K562 (cell line): ENCODE data around the gene SLC34A3. TPM values are rescaled to one million over a fixed set of nuclear protein-coding genes. Genes with fewer than 3 reads are reported as not detected.
A peak's percentile ranks its signal among the peaks of the same experiment; 100 is the strongest.

ENCODE experiments used
- BRD9 ChIP-seq: fragments of 450-650 bp; IDR thresholded peaks from 2 replicates; pipeline ENCODE4 v1.6.1; 2018; ENCODE audit warnings: low read depth; ENCODE audit not compliant: partially characterized antibody
- CBFB ChIP-seq: sonication (generic); formaldehyde crosslinking; IDR thresholded peaks from 2 replicates; pipeline ENCODE4 v1.4.0; 2020; ENCODE audit warnings: mild to moderate bottlenecking, missing genetic modification reagents
- ETV5 ChIP-seq: sonication (generic); formaldehyde crosslinking; IDR thresholded peaks from 2 replicates; pipeline ENCODE4 v1.4.0; 2020; ENCODE audit warnings: low read depth, mild to moderate bottlenecking, missing genetic modification reagents
- GABPA ChIP-seq: fragments of 200-800 bp; sonication (Bioruptor generic); conservative IDR thresholded peaks from 2 replicates; pipeline ENCODE4 v1.6.1; 2016; ENCODE audit warnings: low read depth, missing genetic modification characterization, missing compliant biosample characterization
- HINFP ChIP-seq: fragments of 450-650 bp; conservative IDR thresholded peaks from 2 replicates; pipeline ENCODE4 v1.6.1; 2016; ENCODE audit warnings: missing genetic modification characterization, low read depth, mild to moderate bottlenecking, control low read depth, missing compliant biosample characterization
- MTA1 ChIP-seq: fragments of 450-650 bp; IDR thresholded peaks from 2 replicates; pipeline ENCODE4 v1.6.1; 2017; ENCODE audit warnings: borderline replicate concordance
- NCOA1 ChIP-seq: fragments of 450-650 bp; IDR thresholded peaks from 2 replicates; pipeline ENCODE4 v1.6.1; 2016; ENCODE audit warnings: low read depth
- NCOR1 ChIP-seq: fragments of 450-650 bp; IDR thresholded peaks from 2 replicates; pipeline ENCODE4 v1.6.1; 2016; ENCODE audit warnings: mild to moderate bottlenecking, moderate library complexity
- NFRKB ChIP-seq: fragments of 450-650 bp; IDR thresholded peaks from 2 replicates; pipeline ENCODE4 v1.6.1; 2016; ENCODE audit warnings: low read depth
- SIRT6 ChIP-seq: IDR thresholded peaks from one replicate; pipeline ENCODE4 v1.6.1; 2012; ENCODE audit warnings: low read depth, mild to moderate bottlenecking, control low read depth, inconsistent platforms, low read length, moderate library complexity
- SMARCE1 ChIP-seq: fragments of 450-650 bp; IDR thresholded peaks from 2 replicates; pipeline ENCODE4 v1.7.1; 2016; ENCODE audit warnings: mild to moderate bottlenecking
- TAL1 ChIP-seq: fragments of 450-650 bp; IDR thresholded peaks from 2 replicates; pipeline ENCODE4 v1.6.1; 2016; ENCODE audit warnings: mild to moderate bottlenecking
- USF2 ChIP-seq: sonication (generic); formaldehyde crosslinking; IDR thresholded peaks from 2 replicates; pipeline ENCODE4 v1.5.0; 2020; ENCODE audit warnings: missing genetic modification reagents
- WHSC1 ChIP-seq: IDR thresholded peaks from one replicate; pipeline ENCODE4 v1.6.1; 2012; ENCODE audit warnings: low read length, control low read depth, inconsistent platforms
- ZNF175 ChIP-seq: fragments of 200-800 bp; sonication (Bioruptor generic); IDR thresholded peaks from 2 replicates; pipeline ENCODE4 v1.6.1; 2016; ENCODE audit warnings: low read depth, mild to moderate bottlenecking, missing genetic modification characterization, missing compliant biosample characterization
- polyA plus RNA-seq, 8 experiments: library from polyadenylated mRNA; depleted of rRNA in 4 of 8; stranded (reverse) in 5 of 8; unstranded in 3 of 8; fragments of >200 nt; fragmentation: Nextera tagmentation in 2 of 8; fragmentation: Illumina TruSeq in 1 of 8; extraction: Ambion mirVana in 2 of 8; extraction: Trizol in 1 of 8; gene quantifications; 2 replicates each; pipeline versions ENCODE4 v1.2.1 to v1.2.3, GENCODE V29; 2011 to 2014; ENCODE audit warnings: inconsistent platforms in 1 of 8, missing spikeins in 1 of 8
- total RNA-seq, 7 experiments: library from RNA; depleted of rRNA in 6 of 7; stranded (reverse); fragments of >200 nt in 6 of 7; fragmentation: Illumina TruSeq in 2 of 7; extraction: Trizol in 2 of 7; gene quantifications; 2 replicates each; pipeline versions ENCODE4 v1.2.1 to v1.2.3, GENCODE V29; 2011 to 2021; ENCODE audit warnings: low replicate concordance in 1 of 7
- TF ChIP-seq, protein P1 (sequence below): fragments of 200-600 bp; sonication (generic); IDR thresholded peaks from one replicate; pipeline ENCODE4 v1.6.1; 2012; ENCODE audit warnings: mild to moderate bottlenecking, low read depth, low read length, inconsistent platforms

The SLC34A3 gene
- total and polyA plus RNA-seq, 9 of the 15 experiments (the other 6 are each of a cell fraction or from before 2014, with no cell fraction given): not detected

GRCh38 chr9:137268538-137269201 lies 38.0 kb downstream of the SLC34A3 start (continued):
- TF ChIP-seq, protein P1, sequence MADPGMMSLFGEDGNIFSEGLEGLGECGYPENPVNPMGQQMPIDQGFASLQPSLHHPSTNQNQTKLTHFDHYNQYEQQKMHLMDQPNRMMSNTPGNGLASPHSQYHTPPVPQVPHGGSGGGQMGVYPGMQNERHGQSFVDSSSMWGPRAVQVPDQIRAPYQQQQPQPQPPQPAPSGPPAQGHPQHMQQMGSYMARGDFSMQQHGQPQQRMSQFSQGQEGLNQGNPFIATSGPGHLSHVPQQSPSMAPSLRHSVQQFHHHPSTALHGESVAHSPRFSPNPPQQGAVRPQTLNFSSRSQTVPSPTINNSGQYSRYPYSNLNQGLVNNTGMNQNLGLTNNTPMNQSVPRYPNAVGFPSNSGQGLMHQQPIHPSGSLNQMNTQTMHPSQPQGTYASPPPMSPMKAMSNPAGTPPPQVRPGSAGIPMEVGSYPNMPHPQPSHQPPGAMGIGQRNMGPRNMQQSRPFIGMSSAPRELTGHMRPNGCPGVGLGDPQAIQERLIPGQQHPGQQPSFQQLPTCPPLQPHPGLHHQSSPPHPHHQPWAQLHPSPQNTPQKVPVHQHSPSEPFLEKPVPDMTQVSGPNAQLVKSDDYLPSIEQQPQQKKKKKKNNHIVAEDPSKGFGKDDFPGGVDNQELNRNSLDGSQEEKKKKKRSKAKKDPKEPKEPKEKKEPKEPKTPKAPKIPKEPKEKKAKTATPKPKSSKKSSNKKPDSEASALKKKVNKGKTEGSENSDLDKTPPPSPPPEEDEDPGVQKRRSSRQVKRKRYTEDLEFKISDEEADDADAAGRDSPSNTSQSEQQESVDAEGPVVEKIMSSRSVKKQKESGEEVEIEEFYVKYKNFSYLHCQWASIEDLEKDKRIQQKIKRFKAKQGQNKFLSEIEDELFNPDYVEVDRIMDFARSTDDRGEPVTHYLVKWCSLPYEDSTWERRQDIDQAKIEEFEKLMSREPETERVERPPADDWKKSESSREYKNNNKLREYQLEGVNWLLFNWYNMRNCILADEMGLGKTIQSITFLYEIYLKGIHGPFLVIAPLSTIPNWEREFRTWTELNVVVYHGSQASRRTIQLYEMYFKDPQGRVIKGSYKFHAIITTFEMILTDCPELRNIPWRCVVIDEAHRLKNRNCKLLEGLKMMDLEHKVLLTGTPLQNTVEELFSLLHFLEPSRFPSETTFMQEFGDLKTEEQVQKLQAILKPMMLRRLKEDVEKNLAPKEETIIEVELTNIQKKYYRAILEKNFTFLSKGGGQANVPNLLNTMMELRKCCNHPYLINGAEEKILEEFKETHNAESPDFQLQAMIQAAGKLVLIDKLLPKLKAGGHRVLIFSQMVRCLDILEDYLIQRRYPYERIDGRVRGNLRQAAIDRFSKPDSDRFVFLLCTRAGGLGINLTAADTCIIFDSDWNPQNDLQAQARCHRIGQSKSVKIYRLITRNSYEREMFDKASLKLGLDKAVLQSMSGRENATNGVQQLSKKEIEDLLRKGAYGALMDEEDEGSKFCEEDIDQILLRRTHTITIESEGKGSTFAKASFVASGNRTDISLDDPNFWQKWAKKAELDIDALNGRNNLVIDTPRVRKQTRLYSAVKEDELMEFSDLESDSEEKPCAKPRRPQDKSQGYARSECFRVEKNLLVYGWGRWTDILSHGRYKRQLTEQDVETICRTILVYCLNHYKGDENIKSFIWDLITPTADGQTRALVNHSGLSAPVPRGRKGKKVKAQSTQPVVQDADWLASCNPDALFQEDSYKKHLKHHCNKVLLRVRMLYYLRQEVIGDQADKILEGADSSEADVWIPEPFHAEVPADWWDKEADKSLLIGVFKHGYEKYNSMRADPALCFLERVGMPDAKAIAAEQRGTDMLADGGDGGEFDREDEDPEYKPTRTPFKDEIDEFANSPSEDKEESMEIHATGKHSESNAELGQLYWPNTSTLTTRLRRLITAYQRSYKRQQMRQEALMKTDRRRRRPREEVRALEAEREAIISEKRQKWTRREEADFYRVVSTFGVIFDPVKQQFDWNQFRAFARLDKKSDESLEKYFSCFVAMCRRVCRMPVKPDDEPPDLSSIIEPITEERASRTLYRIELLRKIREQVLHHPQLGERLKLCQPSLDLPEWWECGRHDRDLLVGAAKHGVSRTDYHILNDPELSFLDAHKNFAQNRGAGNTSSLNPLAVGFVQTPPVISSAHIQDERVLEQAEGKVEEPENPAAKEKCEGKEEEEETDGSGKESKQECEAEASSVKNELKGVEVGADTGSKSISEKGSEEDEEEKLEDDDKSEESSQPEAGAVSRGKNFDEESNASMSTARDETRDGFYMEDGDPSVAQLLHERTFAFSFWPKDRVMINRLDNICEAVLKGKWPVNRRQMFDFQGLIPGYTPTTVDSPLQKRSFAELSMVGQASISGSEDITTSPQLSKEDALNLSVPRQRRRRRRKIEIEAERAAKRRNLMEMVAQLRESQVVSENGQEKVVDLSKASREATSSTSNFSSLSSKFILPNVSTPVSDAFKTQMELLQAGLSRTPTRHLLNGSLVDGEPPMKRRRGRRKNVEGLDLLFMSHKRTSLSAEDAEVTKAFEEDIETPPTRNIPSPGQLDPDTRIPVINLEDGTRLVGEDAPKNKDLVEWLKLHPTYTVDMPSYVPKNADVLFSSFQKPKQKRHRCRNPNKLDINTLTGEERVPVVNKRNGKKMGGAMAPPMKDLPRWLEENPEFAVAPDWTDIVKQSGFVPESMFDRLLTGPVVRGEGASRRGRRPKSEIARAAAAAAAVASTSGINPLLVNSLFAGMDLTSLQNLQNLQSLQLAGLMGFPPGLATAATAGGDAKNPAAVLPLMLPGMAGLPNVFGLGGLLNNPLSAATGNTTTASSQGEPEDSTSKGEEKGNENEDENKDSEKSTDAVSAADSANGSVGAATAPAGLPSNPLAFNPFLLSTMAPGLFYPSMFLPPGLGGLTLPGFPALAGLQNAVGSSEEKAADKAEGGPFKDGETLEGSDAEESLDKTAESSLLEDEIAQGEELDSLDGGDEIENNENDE: no peak
- peak; percentile 85 for TF ChIP-seq NCOR1
- TF ChIP-seq WHSC1: peak; percentile 33
- peak; percentile 73 for TF ChIP-seq NCOA1
- peak; percentile 69 for TF ChIP-seq BRD9
- TF ChIP-seq SIRT6: no peak
- TF ChIP-seq GABPA: 0 out of 2 replicates have a peak, but pooled peaks have one; percentile 1
- TF ChIP-seq CBFB (CRISPR knock-in tag): no peak
- TF ChIP-seq ZNF175 (CRISPR knock-in tag): no peak
- peak; percentile 47; the same call in 1 of the 2 replicates for TF ChIP-seq NFRKB
- 0 out of 2 replicates have a peak, but pooled peaks have one; percentile 32 for TF ChIP-seq TAL1
- TF ChIP-seq HINFP (tag): no peak
- peak; percentile 80 for TF ChIP-seq SMARCE1
- peak; percentile 82 for TF ChIP-seq MTA1
- no peak for TF ChIP-seq USF2 (CRISPR knock-in tag)
- no peak; the same call in 1 of the 2 replicates for TF ChIP-seq ETV5 (CRISPR knock-in tag)
